GM23338 (cell line): Measurements from ENCODE around the gene CYFIP2. TPM values are rescaled to one million over a fixed set of nuclear protein-coding genes. Genes with fewer than 3 reads are reported as not detected.

Experiments used
- ATAC-seq: fragments of 200-7000 bp; cut with Tn5 transposase; 3 replicates; pipeline ENCODE4 v1.9.1; 2020
- DNase-seq: peaks from one replicate; pipeline ENCODE4 v3.0.0-alpha.2; 2015; ENCODE audit warnings: low spot score
- H2AFZ ChIP-seq: fragments of 200-600 bp; sonication (generic); 2 replicates; pipeline ENCODE4 v1.8.0; 2016; ENCODE audit warnings: antibody characterized with exemption, mild to moderate bottlenecking, moderate library complexity
- H3F3A ChIP-seq: fragments of 200-600 bp; sonication (generic); replicated peaks from 2 replicates; pipeline ENCODE4 v1.8.0; 2017; ENCODE audit warnings: antibody characterized with exemption, mixed run types, low read depth
- H3K27ac ChIP-seq: fragments of 200-600 bp; sonication (generic); 2 replicates; pipeline ENCODE4 v1.6.1; 2016; ENCODE audit warnings: low read depth
- H3K27me3 ChIP-seq: fragments of 200-600 bp; sonication (generic); 2 replicates; pipeline ENCODE4 v1.8.0; 2016; ENCODE audit warnings: mild to moderate bottlenecking, mixed run types, moderate library complexity; ENCODE audit not compliant: insufficient read depth
- H3K36me3 ChIP-seq: fragments of 200-600 bp; sonication (generic); 2 replicates; pipeline ENCODE4 v1.8.0; 2016; ENCODE audit warnings: mild to moderate bottlenecking; ENCODE audit not compliant: insufficient read depth
- H3K4me1 ChIP-seq: fragments of 200-600 bp; sonication (generic); 2 replicates; pipeline ENCODE4 v1.8.0; 2016; ENCODE audit warnings: mild to moderate bottlenecking, moderate library complexity; ENCODE audit not compliant: insufficient read depth
- H3K4me2 ChIP-seq: fragments of 200-600 bp; sonication (generic); 2 replicates; pipeline ENCODE4 v1.7.1; 2017; ENCODE audit warnings: mixed run types
- H3K4me3 ChIP-seq: fragments of 200-600 bp; sonication (generic); 2 replicates; pipeline ENCODE4 v1.6.1; 2016; ENCODE audit warnings: mixed run types
- H3K79me2 ChIP-seq: fragments of 200-600 bp; sonication (generic); replicated peaks from 2 replicates; pipeline ENCODE4 v1.8.0; 2017; ENCODE audit warnings: mild to moderate bottlenecking; ENCODE audit not compliant: insufficient read depth
- H3K9me2 ChIP-seq: fragments of 200-600 bp; sonication (generic); 2 replicates; pipeline ENCODE4 v1.8.0; 2017; ENCODE audit not compliant: insufficient read depth
- H4K20me1 ChIP-seq: fragments of 200-600 bp; sonication (generic); replicated peaks from 2 replicates; pipeline ENCODE4 v1.8.0; 2017; ENCODE audit warnings: mild to moderate bottlenecking; ENCODE audit not compliant: insufficient read depth
- H3K27ac Mint-ChIP-seq: 2 replicates; pipeline ENCODE4 v1.8.0; 2020; ENCODE audit warnings: inconsistent platforms, mild to moderate bottlenecking, moderate library complexity, mixed read lengths
- H3K27me3 Mint-ChIP-seq: 3 replicates; pipeline ENCODE4 v1.8.0; 2022; ENCODE audit warnings: low read depth, mild to moderate bottlenecking, moderate library complexity, mixed read lengths, inconsistent platforms; ENCODE audit not compliant: insufficient read depth, poor library complexity
- H3K36me3 Mint-ChIP-seq: 3 replicates; pipeline ENCODE4 v1.8.0; 2021; ENCODE audit warnings: low read depth, mild to moderate bottlenecking, inconsistent platforms, moderate library complexity, mixed read lengths
- H3K4me1 Mint-ChIP-seq: 3 replicates; pipeline ENCODE4 v1.8.0; 2020; ENCODE audit warnings: mild to moderate bottlenecking, inconsistent platforms, mixed read lengths
- H3K4me3 Mint-ChIP-seq: 3 replicates; pipeline ENCODE4 v1.8.0; 2021; ENCODE audit warnings: moderate library complexity, mild to moderate bottlenecking, inconsistent platforms, mixed read lengths
- H3K9me3 Mint-ChIP-seq: 3 replicates; pipeline ENCODE4 v1.8.0; 2020; ENCODE audit warnings: moderate library complexity, mild to moderate bottlenecking, inconsistent platforms, mixed read lengths
- CREB1 ChIP-seq: fragments of 250-450 bp; sonication (Bioruptor Pico); IDR thresholded peaks from 2 replicates; pipeline ENCODE4 v1.5.0; 2020; ENCODE audit warnings: low read depth, mild to moderate bottlenecking, moderate library complexity
- CTCF ChIP-seq, 2 experiments: fragments of 200-600 bp in 1 of 2; sonication (generic) in 1 of 2; conservative IDR thresholded peaks; 2 replicates each; pipeline versions ENCODE4 v1.5.1 to v1.6.1; 2016 to 2017; ENCODE audit warnings: antibody characterized with exemption in 2 of 2, low read depth in 2 of 2, mild to moderate bottlenecking in 2 of 2, moderate library complexity in 1 of 2
- ETS1 ChIP-seq: IDR thresholded peaks from 2 replicates; pipeline ENCODE4 v1.6.1; 2016; ENCODE audit warnings: antibody characterized with exemption
- EZH2 ChIP-seq: fragments of 200-600 bp; sonication (generic); IDR thresholded peaks from one replicate; pipeline ENCODE4 v1.8.0; 2017; ENCODE audit warnings: antibody characterized with exemption, mild to moderate bottlenecking, low read depth; ENCODE audit not compliant: unreplicated experiment
- EZH2phosphoT487 ChIP-seq: fragments of 200-600 bp; sonication (generic); IDR thresholded peaks from one replicate; pipeline ENCODE4 v1.8.1; 2018; ENCODE audit warnings: antibody characterized with exemption; ENCODE audit not compliant: unreplicated experiment
- JUNB ChIP-seq: IDR thresholded peaks from one replicate; pipeline ENCODE4 v1.6.1; 2016; ENCODE audit warnings: antibody characterized with exemption; ENCODE audit not compliant: unreplicated experiment
- NANOG ChIP-seq: IDR thresholded peaks from 2 replicates; pipeline ENCODE4 v1.6.1; 2016; ENCODE audit warnings: antibody characterized with exemption, borderline replicate concordance
- POLR2AphosphoS5 ChIP-seq: IDR thresholded peaks from 2 replicates; pipeline ENCODE4 v1.6.1; 2016; ENCODE audit warnings: antibody characterized with exemption, low read depth
- REST ChIP-seq: IDR thresholded peaks from one replicate; pipeline ENCODE4 v1.6.1; 2018; ENCODE audit warnings: antibody characterized with exemption; ENCODE audit not compliant: unreplicated experiment
- STAT1 ChIP-seq: IDR thresholded peaks from one replicate; pipeline ENCODE4 v1.6.1; 2016; ENCODE audit warnings: antibody characterized with exemption; ENCODE audit not compliant: unreplicated experiment
- ZNF114 ChIP-seq: fragments of 250-450 bp; sonication (Bioruptor Pico); IDR thresholded peaks from 2 replicates; pipeline ENCODE4 v1.5.0; 2020; ENCODE audit warnings: mild to moderate bottlenecking, moderate library complexity
- ZNF331 ChIP-seq: fragments of 250-450 bp; sonication (Bioruptor Pico); IDR thresholded peaks from 2 replicates; pipeline ENCODE4 v1.5.0; 2020; ENCODE audit warnings: low read depth, mild to moderate bottlenecking, moderate library complexity
- ZNF462 ChIP-seq: fragments of 250-450 bp; sonication (Bioruptor Pico); IDR thresholded peaks from 2 replicates; pipeline ENCODE4 v1.5.0; 2020; ENCODE audit warnings: mild to moderate bottlenecking, moderate library complexity
- polyA plus RNA-seq: library from polyadenylated mRNA; unstranded; fragments of >200 nt; fragmentation: Nextera tagmentation; extraction: Ambion mirVana; gene quantifications from 2 replicates; pipeline ENCODE4 v1.2.1, GENCODE V29; 2016
- total RNA-seq: library from RNA; depleted of rRNA; stranded (reverse); fragments of >200 nt; shearing (Covaris generic); gene quantifications from 2 replicates; pipeline ENCODE4 v1.2.3, GENCODE V29; 2014

Gene CYFIP2
- total and polyA plus RNA-seq, 2 experiments from 2014 or later = 54.1 to 98.4 TPM

GRCh38 chr5:157381746-157382145 is 115.8 kb downstream of the CYFIP2 start:
- peaks cover 20% of the 10 kb centered on the region for H3K4me1 Mint-ChIP-seq
- H3K9me2 ChIP-seq = no peaks in the 10 kb centered on the region
- no peaks in the 10 kb centered on the region for H4K20me1 ChIP-seq
- no peak for TF ChIP-seq CTCF (conservative IDR thresholded peaks at IDR 0.05; ENCODE audit: low read depth in 2 of 2)
- no peak for TF ChIP-seq CREB1 (CRISPR knock-in tag)
- TF ChIP-seq EZH2phosphoT487 = no peak
- no peak for TF ChIP-seq JUNB
- no peak for TF ChIP-seq ZNF462
- no peak for TF ChIP-seq STAT1
- no peak for TF ChIP-seq EZH2
- no peak for TF ChIP-seq ETS1
- no peak for TF ChIP-seq ZNF331
- no peak for TF ChIP-seq POLR2AphosphoS5
- no peak for TF ChIP-seq ZNF114 (CRISPR knock-in tag)
- TF ChIP-seq NANOG = no peak
- no peak for TF ChIP-seq REST
- no peak overlapping the region for H3K27ac Mint-ChIP-seq
- no peak overlapping the region for H3K4me2 ChIP-seq
- DNase-seq (no peak), ATAC-seq (no peak)
- H3K4me3 ChIP-seq = no peak overlapping the region
- H3K36me3 Mint-ChIP-seq = peaks cover 30% of the 10 kb centered on the region
- H3K4me3 Mint-ChIP-seq = no peak overlapping the region
- H3K27ac ChIP-seq = no peak overlapping the region
- no peaks in the 10 kb centered on the region for H3F3A ChIP-seq
- H3K27me3 Mint-ChIP-seq = peaks cover 3% of the 10 kb centered on the region
- H3K4me1 ChIP-seq = peaks cover 11% of the 10 kb centered on the region
- H2AFZ ChIP-seq = no peak overlapping the region
- H3K36me3 ChIP-seq = 0 out of 2 replicates have a peak, but pooled peaks cover 10% of the 10 kb centered on the region
- no peaks in the 10 kb centered on the region for H3K79me2 ChIP-seq
- H3K9me3 Mint-ChIP-seq = no peaks in the 10 kb centered on the region
- H3K27me3 ChIP-seq = no peaks in the 10 kb centered on the region
